ENCODE results near the gene MYLK2. TPM values are rescaled to one million over a fixed set of nuclear protein-coding genes. Genes with fewer than 3 reads are reported as not detected.

MYLK2 gene
- under 1 TPM; 0.19 to 0.25 TPM for total RNA-seq

DNA sequence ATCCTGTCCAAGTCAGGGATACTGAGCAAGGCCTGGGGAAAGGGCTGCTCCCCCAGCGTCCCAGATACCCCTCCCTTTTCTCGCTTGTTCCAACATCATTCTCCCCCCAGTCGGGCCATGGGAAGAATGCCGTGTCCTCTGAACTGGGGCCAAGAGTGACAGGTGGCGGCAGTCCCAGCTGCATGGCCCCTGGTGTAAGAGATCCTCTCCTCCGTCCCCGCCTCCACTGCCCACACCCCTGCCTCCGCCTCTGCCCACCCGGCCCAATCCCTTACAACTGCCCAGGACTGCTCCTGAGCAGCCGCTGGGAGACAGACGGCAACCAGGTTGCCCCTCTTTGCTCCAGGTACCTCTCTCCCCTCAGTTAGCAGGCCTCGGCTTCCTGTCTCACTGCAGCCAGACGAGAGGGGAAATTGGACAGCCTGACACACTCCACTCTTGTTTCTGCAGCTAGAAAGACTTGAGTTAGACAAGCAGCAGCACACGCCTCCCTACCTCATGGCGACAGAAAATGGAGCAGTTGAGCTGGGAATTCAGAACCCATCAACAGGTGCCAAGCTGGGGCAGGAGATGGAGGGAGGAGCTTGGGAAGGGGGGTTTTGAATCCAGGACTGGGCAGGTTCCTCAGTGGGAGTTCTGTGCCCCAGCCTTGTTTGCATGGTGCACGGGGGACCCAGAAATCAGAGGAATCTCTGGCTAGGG is at the start of gene MYLK2:
MYLK2 (plus strand) TSS at position 274 of the 702 bp plus-strand sequence; CDS start at position 499, 225 bp downstream.
- ChIA-PET POLR2A (no interaction called here), CTCF (interaction anchor here (0.6 to 1.6 kb wide), 2 partner anchors 48 to 213 kb away, joined by 4 read pairs; no protein-coding TSS in a partner anchor)

DNA sequence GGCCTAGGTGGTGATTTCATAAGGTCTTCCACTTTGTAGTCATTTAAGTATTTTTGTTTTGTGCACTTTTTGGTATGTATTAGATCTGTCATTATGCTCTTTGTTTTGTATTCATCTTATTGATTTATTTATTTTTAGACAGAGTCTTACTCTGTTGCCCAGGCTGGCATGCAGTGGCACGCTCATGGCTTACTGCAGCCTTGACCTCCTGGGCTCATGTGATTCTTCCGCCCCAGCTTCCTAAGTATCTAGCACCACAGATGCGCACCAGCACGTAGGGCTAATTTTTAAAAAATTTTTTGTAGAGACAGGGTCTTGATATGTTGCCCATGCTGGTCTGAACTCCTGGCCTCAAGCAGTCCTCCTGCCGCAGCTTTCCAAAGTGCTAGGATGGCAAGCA is 49.5 kb upstream of the MYLK2 start:
- ChIA-PET CTCF (no interaction called here), POLR2A (no interaction called here)

DNA sequence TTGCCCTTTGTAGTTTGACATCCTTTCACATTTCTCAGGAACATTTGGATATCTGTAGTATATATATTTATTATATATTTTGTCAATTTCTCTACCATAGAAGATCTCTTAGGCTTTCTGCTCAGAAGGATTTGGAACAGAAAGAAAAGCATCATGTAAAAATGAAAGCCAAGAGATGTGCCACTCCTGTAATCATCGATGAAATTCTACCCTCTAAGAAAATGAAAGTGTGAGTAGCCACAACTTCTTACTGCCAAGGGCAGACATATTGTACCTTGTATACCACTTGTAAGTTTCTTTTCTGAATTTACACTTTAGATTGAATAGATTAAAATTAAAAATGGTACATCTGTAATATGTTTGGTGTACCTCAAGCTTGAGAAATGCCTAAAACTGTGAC is 48.9 kb upstream of the MYLK2 start:
- CTCF ChIA-PET, result interaction anchor here (0.9 kb wide), 1 partner anchor 53 kb away, joined by 3 read pairs; no protein-coding TSS in a partner anchor
- POLR2A ChIA-PET, result no interaction called here

DNA sequence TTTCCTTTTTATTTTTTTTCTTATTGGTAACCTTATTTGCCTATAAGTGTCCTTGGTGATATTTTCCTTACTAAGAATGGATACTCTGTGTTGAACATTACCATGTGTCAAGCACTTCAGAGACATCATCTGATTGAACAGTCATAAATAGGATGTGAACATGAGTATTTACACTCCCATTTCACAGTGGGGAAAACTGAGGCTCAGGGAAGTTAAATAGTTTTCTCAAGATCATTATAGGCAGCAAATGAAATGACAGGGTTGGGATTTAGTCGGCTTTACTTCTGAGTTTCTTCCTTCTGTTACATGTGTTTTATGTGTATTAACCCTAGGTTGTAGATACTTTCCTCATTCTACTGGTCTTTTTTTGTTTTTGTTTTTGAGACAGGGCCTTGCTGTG is 44.7 kb upstream of the MYLK2 start:
- POLR2A ChIA-PET, result no interaction called here
- CTCF ChIA-PET, result no interaction called here

DNA sequence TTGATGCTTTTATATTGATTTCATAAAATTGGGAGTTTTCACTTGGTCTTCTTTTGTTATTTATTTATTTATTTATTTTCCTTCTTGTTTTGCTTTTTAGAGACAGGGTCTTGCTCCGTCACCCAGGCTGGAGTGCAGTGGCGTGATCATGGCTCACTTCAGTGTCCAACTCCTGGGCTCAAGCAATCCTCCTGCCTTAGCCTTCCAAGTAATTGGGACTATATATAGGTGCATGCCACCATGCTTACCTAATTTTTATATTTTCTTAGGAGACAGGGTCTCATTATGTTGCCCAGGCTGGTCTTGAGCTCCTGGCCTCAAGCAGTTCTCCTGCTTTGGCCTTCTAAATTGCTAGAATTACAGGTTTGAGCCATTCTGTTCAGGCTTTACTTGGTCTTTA is 38.3 kb upstream of the MYLK2 start:
- ChIA-PET CTCF (interaction anchor here (0.7 kb wide), 1 partner anchor 172 kb away, joined by 4 read pairs; no protein-coding TSS in a partner anchor), POLR2A (no interaction called here)

DNA sequence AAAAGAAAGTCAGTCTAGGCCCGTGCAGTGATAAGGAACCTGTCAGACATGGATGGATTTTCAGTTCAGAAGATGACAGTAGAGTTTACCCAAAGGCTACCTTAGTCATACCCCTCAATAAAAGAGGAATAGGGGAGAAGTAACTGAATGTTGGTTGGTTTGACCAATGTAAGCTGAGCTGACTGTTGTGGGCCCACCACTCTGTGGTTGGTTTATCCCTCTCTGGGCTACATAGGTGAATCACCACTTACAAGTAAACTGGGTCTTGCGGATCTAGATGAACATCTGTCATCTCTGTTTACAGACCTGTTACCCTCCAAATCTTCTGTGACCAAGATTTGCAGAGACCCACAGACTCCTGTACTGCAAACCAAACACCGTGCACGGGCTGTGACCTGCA is 37.2 kb upstream of the MYLK2 start:
- POLR2A ChIA-PET, result no interaction called here
- CTCF ChIA-PET, result no interaction called here

DNA sequence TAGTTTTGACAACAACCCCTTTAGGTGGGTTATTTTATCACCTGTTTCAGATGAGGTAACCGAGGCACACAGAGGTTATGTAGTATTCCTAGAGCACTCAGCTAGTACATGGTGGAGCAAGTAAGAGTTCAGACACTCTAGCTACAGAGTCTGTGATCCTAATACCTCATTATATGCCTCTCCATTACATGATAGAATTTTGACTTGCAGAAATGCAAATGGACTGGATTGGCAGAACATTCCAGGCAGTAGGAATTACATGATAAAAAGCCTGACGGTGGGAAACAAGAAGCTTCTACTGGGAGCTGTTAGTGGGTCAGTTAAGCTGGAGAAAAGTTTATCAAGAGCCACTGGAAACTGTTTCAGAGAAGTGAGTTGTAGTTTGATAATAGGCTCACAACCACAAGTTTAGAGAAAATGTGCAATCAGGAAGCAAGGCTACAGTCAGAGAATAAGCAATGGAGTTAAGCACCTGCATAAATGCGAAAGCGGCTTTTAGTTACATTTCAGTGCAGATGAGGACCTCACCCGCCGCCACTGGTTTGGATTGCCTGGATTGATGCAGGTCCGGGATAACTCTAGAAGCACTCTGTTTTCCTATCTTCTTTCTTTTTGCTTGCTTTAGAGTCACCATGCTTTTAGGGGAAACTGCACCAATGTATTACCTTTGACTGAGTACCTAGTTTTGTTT is 34.7 kb upstream of the MYLK2 start:
- ChIA-PET CTCF (no interaction called here), POLR2A (no interaction called here)

DNA sequence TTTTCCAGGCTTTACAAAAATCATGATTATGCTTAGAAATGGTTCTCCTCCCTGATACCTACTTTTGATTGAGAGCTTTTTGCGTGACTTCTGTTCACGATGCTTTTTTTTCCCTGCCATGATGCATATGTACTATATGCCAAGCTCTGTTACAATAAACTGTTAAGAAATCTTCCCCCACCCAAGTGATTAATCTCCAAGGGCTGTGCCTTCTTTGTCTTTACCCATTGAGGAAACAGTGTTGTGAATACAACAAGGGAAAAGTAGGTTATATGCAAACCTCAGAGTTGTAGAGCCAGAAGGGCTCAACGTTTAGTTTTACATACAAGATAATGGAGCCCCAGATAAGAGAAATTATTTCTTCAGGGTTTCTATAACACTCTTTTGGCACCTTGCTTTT is 34.1 kb upstream of the MYLK2 start:
- CTCF ChIA-PET, result no interaction called here
- POLR2A ChIA-PET, result no interaction called here

DNA sequence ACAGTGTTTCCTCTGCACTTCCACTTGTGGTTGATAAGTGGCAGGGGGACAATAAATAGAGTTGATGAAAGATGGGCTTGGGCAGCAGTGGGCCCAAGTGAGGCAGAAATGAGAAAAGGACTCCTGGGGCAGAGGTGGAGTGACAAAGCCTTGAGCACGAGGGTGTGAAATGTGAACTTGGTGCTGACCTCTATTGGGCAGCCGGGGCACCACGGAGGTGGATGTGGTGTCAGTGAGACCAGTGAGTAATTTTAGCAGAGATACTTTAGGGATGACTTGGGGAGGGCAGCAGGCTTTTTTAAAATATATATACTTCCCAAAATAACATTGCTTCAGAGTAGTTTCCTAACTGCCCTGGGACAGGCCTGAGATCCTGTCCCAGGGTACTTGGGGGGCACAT is 30.6 kb upstream of the MYLK2 start:
- ChIA-PET CTCF (no interaction called here), POLR2A (no interaction called here)

DNA sequence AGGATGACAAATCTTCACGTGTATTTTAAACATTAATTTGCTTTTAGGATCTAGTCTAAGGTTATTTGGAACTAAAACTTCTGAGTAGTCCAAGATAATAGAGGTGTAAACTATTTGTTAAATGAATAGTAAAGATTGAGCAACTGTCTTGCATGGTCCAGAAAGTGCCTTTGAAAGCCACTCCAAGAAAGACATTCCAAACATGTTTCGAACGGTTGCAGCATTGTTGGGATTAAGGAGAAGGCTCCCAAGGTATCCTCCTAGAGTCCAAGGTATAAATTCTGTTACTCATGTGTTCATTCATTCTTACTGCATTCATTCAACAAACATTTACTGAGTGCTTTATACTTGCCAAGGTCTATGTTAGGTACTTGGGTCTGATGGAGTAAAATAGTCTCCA is 28.8 kb upstream of the MYLK2 start:
- POLR2A ChIA-PET, result no interaction called here
- CTCF ChIA-PET, result no interaction called here

DNA sequence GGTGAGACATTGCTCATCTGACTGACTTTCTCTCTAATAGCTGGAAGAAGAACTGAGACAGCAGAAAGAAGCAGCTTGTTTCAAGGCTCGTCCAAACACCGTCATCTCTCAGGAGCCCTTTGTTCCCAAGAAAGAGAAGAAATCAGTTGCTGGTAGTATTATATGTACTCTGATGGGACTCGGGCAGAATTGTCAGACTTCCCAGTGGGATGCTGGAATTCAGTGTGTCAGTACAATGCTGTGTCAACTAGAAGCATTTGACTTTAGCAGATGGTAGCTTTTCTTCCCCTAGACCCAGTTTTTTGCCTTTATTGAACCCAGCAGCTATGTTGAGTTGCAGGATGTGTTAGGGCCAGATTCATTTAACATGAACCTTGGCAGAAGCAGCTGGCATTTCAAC is 21.8 kb upstream of the MYLK2 start:
- ChIA-PET CTCF (no interaction called here), POLR2A (interaction anchor here (0.5 kb wide), 1 partner anchor 241 kb away, joined by 5 read pairs; no protein-coding TSS in a partner anchor)

DNA sequence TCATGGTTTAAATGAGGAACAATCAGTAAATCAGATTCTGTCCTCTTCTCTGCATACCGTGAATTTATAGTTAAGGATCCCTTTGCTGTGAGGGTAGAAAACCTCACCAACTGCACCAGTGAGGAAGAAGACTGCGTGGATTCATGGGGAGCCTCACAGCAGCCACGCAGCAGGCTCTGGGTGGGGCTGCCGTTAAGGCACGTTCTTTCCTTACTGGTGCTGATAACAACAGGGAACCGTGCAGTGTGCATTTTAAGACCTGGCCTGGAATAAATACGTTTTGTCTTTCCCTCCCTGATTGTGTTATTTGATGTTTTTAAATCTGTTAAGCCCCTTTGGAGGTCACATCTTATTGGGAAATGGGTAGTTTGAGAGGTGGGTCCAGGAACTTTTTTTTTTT is 17.6 kb upstream of the MYLK2 start:
- ChIA-PET CTCF (no interaction called here), POLR2A (no interaction called here)

DNA sequence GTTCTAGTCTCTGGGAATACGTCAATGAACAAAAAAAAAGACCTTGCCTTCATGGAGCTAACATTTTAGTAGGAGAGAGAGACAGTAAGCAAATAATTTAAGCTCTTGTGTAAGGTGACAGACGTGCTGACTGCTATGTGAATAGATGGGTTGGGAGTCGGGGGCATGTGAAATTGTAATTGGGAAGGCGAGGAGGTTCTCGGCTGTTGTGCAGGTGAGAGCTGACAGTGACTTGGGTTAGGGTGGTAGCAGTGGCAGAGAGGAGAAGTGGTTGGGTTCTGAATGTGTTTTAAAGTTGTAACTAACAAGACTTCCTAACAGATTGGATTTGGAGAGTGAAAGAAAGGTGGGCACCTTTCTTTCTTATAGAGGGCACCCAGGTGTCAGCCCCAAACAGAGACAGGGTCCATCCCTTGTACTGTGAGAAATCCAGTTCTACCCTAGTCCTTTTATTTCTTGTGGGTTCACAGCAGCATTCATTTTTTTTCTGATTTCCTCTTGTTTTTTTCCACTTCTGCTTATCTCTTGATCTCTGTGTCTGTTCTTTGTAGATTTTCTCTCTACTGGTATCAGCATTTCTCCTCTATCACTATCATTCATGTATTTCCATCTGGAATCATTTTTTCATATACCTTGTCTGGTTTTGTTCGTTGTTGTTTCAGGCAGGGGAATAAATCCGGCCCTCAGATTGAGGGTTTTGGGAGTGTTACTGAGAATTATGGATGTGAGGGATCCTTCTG is 15.4 kb upstream of the MYLK2 start:
- ChIA-PET CTCF (interaction anchor here (0.6 kb wide), 1 partner anchor 33 kb away, joined by 3 read pairs; no protein-coding TSS in a partner anchor), POLR2A (no interaction called here)

DNA sequence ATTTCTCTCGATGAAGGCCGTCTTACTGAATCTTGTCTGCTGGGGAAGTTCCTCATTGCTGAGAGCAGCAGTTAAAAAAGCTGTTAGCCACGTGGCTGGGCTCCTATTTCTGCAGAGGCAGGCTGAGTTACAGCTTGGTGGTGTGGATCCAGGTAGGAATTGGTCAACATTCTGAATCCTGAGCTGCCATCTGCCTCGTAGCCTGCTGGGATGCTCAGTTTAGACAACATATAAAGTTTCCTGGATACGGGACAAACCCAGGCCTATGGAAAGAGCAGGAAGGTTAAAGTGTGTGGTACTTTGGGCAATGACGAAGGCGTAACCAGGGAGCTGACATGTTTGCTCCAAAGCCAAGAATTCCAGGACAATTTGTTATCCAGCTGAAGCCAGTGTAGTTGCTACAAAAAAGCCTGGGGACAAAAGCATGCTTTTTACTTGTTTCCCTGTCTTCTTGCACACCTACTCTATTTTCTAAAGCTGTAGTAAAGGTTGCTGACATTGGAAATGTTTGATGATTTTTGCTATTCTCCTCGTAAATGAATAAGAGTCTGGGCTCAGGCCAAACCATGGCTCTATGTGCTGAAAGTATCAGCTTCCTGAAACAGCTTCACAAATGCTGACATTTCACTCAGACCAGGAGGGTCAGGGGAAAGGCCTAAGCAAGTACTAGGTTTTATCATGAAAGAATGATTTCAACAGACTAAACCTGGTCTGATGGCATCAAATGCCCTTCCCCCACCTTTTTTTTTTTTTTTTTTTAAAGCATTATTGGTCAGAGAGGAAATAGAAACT is 12.4 kb upstream of the MYLK2 start:
- POLR2A ChIA-PET, result no interaction called here
- CTCF ChIA-PET, result interaction anchor here (0.7 to 1.1 kb wide), 3 partner anchors 9 to 250 kb away, joined by 3 read pairs; no protein-coding TSS in a partner anchor

DNA sequence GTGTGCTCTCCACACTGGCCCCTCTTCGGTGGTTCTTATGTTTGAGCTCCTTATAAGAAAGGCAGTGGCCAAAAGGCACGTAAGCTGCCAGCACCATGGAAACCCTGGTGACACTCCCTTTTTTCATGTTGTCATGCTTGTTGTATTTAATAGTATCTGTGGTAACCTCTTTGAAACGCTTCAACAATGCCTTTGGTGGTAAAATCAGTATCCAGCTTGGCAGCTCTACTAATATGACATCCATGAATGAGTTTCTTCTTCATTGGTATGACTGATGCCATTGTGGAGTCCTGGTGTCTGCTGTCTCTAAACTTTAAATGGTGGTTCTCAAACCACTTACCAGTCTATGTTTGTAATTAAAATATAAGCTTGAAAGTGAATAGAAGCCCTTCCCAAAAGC is 10.7 kb upstream of the MYLK2 start:
- CTCF ChIA-PET, result interaction anchor here (1.0 kb wide), 1 partner anchor 14 kb away, joined by 4 read pairs; no protein-coding TSS in a partner anchor

DNA sequence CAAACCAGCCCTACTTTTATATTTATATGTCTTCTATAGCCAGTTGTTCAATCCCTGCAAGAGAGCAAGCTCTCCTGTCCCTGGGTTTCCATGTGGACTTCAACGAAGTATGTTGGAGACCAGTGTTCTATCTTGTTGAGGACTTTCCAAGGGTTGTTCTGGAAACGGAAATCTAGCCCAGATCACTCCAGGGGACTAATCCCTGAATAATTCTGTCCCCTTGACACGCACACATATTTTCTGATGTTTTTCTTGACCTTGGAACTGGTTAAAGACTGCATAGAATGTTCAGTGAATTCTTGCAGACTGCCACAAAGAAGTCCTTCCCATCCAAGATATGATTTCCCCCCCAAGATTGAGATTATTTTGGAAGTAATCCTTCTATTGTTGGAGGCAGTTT is 9.5 kb upstream of the MYLK2 start:
- ChIA-PET POLR2A (no interaction called here), CTCF (interaction anchor here (1.7 kb wide), 1 partner anchor 14 kb away, joined by 4 read pairs; no protein-coding TSS in a partner anchor)

More for the DNA sequence above, 10.7 kb upstream of the MYLK2 start:
- POLR2A ChIA-PET, result no interaction called here

DNA sequence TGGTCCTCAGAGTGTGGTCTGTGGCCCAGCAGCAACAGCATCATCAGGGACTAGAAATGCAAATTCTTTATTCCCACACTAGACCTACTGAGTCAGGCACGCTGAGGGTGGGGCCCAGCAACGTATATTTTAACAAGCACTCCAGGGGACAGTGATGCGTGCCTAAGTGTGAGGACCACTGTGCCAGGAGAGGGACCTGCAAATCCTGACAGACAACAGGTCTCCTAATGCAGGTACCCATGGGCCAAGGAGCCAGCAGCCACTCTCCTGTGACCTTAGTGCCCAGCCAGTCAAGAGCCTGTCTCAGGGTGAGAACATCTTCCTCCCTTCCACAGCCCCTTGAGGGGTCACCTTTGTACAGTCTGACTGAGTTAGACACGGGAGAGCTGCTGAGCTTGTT is 8.0 kb upstream of the MYLK2 start:
- ChIA-PET CTCF (interaction anchor here (1.1 to 1.6 kb wide), 2 partner anchors 12 to 35 kb away, joined by 3 read pairs; no protein-coding TSS in a partner anchor), POLR2A (no interaction called here)

DNA sequence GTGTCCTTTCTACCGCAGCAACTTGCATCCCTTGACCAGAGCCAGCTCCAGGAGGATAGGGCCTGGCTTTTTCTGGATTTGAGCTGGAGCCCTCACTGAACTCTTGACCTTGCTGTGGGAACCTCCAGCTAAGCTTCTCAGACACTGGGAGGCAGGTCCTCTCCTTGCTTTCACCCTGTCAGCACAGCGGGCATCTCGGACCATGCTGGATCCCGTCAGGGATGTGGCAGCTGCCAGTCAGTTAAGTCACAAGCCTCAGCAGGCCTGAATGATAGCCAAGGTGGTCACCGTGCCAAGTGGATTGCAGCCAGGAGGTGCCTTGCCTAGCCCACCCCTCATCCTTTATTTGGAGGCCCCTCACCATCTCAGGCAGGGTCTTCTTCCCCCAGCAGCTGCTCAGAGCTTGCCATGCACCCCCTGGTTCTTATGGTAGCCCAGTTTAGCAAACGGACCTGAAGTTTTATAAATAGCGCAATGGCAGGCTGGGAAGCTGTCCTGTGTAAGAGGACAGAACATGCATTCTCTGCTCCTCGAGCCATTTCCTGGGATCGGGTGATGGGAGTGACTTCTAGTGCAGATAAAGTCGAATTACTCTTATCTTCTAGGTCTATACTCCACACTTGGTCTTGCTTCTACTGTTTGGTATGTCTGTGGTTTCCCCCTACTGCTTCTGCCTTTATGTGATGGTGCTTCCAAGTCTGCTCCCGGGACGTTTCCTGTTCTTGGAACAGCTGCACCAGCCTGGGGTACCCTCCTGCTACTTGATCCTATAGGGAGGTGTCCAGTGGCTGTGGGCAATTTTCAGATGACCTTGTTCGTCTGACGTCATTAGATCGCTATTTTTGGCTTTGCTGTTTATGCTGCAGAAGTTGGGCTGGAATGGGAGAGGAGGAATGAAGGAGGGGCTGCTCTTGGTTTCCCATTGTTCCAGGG is 7.1 kb upstream of the MYLK2 start:
- CTCF ChIA-PET, result interaction anchor here (1.1 kb wide), 1 partner anchor 11 kb away, joined by 3 read pairs; no protein-coding TSS in a partner anchor
- POLR2A ChIA-PET, result no interaction called here

DNA sequence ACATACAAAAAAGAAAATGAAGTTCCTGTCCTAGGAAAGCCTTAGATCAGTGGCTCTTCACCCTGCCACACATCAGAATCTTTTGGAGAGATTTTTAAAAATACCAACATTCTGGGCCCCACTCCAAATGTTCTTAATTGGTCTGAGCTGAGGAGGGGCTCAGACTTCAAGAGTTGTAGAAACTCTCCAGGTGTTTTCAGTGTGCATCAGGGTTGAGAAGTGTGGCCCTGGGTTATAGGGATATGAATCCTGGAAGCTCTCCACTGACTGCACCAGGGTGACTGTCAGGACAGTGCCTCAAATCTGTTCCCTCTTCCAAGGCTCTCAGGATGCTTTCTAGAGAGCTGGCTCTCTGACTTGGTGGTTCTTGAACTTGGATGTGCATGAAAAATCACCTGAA is 5.5 kb upstream of the MYLK2 start:
- POLR2A ChIA-PET, result no interaction called here

More for the DNA sequence above, 5.5 kb upstream of the MYLK2 start:
- CTCF ChIA-PET, result interaction anchor here (0.7 to 1.2 kb wide), 2 partner anchors 9 to 32 kb away, joined by 3 read pairs; partner anchors contain the start of gene FOXS1

All from activated CD8-positive, alpha-beta memory T cell treated with anti-CD3 and anti-CD28 coated beads for 36 hours (primary cell).